GM19324 (cell line): ENCODE measurements around the gene WIF1.

ENCODE experiments used
- ATAC-seq: cut with Tn5 transposase; IDR thresholded peaks from one replicate; pipeline ENCODE4 v1.9.1; 2021; ENCODE audit warnings: mild to moderate bottlenecking, moderate library complexity; ENCODE audit not compliant: unreplicated experiment, low FRiP score

WIF1 gene

DNA sequence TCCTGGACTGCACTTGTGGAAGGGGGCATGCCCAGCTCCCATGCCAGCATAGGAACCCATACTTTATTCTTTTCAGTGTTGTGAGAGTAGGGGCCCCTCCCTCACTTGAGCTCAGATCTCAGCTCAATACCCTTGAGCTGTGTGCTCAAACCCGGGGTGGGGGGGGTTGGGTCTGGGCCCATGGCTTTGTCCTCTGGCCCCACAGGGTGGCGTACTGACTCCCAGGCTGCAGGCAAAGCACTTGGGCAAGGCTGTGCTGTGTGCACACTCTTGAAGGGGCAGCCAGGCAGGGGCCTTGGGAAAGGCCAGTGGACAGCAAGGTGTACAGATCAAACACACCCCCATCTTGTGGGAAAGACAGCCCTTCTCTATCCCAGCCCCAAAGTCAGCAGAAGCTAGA is 81.8 kb downstream of the WIF1 start:
- no peak for ATAC-seq

GRCh38 chr12:65025136-65025535 is 96.0 kb downstream of the WIF1 start:
- no peak for ATAC-seq

DNA sequence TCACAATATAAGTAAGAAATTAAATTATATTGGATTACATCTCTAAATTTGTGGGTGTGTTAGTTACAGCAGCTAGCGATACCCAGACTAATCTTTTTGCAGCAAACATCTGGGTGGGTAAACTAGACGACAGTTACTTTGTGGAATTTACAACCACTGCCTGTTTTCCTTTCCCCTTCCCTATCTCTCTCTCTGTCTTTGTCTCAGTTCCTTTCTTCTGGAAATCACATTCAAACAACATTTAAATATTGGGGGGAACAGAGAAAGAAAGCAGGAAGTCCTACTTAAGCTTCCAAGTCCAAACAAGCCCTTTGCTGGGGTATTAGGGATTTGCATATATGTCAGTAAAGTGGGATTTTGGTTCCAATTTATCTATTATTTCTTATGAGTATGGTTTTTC is 97.6 kb downstream of the WIF1 start:
- ATAC-seq, result no peak

GRCh38 chr12:65022960-65023359 is 98.1 kb downstream of the WIF1 start:
- no peak for ATAC-seq

GRCh38 chr12:65022421-65022820 is 98.7 kb downstream of the WIF1 start:
- no peak for ATAC-seq

DNA sequence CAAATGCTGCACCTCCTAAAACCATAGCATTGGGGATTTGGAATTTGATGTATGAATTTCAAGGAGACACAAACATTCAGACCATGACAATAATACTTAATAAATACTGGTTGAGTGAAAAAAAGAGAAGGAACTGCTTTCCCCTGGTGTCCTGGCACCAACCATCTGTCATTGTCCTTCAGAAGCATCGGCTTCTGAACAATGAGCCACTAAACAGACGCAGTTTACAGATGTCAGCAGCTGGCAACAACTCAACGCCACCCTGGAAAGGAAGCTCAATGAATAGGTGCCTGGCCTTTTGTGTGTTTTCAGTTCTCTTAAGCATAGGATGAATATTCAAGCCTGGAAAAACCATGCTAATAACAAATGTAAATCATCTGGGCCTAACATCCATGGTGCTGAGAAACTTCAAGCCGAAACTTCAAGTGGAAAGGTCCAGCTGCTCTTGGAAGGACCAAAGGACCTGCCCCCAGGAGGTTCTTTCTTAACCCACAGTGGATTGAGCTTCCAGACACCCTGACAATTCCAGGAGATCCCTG is 101.3 kb downstream of the WIF1 start:
- no peak for ATAC-seq

GRCh38 chr12:65016881-65017650 is 104.0 kb downstream of the WIF1 start:
- no peak for ATAC-seq

DNA sequence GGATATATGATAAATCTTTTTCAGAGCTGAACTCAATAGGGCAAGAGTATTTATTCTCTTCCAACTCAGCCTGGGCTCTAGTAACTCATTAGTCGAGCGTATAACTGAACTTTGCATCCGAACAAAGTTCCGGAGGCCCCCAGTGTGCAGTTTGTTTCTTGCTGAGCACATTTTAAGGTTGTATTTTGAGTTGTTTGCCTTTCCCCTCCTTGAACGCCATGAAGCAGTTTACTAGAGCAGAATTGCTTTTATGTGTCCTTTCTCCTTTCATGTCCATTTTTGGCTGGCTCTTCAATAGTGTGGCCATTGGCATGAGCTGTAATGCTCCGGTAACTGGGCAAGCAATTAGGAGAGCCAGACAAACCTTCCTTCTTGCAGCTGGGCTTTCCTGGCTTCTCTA is 105.3 kb downstream of the WIF1 start:
- no peak for ATAC-seq

- no peak for ATAC-seq
Measured at GRCh38 chr12:65014504-65015271, 106.4 kb downstream of the WIF1 start.

DNA sequence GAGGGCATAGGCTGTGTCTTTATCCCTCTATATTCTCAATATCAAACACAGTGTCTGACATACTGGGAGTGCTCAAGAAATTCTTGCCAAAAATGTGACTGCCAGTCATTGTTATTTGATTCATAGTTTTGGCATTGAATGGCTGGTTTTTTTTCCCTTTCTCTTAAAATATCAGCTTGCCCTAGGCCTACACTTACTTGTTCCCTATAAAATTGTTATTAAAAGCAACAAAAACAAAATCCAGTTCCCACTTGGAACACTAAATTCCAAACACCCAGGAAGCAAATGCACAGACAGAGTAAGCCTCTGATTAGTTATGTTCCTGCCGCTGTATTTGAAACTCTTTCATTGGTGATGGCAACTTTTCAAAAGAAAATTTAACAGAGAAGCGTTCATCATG is 110.7 kb downstream of the WIF1 start:
- ATAC-seq, result no peak

DNA sequence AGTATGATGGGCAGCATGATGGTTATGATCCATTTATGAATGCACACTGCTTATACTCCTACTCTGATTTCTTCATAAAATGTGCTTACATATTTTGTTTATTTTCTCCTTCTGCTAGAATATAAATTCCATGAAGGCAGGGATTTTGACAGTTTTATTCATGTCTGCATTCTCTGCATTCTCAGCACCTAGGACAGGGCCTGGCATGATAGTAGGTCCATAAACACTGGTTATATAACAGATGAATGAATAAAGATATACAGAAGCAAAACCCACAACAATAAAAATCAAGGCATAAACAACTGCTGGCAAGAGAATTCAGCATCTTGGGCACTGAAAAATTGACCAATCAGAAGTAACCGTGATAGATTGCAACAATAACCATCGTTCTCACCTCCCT is 115.4 kb downstream of the WIF1 start:
- ATAC-seq, result no peak

DNA sequence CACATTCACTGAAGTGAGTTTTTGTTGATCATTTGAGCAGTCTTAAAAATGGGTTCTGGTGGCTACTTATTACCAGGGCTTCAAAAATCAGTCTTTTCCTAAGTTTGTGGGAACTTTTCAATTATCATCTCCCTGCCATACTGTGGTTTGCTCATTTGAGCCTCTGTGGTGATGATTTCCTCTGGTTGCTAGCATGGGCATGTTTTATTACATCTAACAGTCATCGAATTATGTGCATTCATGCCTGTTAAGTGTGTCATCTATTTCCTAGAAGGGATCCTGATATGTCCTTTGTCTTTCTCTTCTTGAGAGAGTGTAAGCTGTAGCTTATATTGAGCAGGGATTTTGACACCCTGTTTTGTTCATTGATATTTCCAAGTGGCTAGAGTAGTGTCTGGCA is 116.8 kb downstream of the WIF1 start:
- no peak for ATAC-seq
